Astrocyte (in vitro differentiated cells and primary cell): ENCODE measurements around the gene DAPP1. TPM values are rescaled to one million over a fixed set of nuclear protein-coding genes. Genes with fewer than 3 reads are reported as not detected.

ENCODE experiments used
- DNase-seq: peaks from one replicate; pipeline ENCODE4 v3.0.0-alpha.2; 2010; ENCODE audit warnings: low read depth
- FAIRE-seq: peaks from 2 replicates; lab custom pipeline; 2011; peaks lifted over from hg19 to GRCh38; lab: Jason Lieb, UNC
- H2AFZ ChIP-seq: 2 replicates; pipeline ENCODE4 v1.6.0; 2012; ENCODE audit warnings: low read depth, low read length, inconsistent platforms
- H3K27ac ChIP-seq: 2 replicates; pipeline ENCODE4 v1.5.1; 2011; ENCODE audit warnings: low read depth, low read length, inconsistent platforms
- H3K27me3 ChIP-seq: 2 replicates; pipeline ENCODE4 v1.6.0; 2011; ENCODE audit warnings: low read length, inconsistent platforms; ENCODE audit not compliant: insufficient read depth
- H3K36me3 ChIP-seq: 2 replicates; pipeline ENCODE4 v1.5.1; 2011; ENCODE audit warnings: low read length, inconsistent platforms; ENCODE audit not compliant: insufficient read depth
- H3K4me1 ChIP-seq: 2 replicates; pipeline ENCODE4 v1.5.1; 2011; ENCODE audit warnings: low read length, inconsistent platforms; ENCODE audit not compliant: insufficient read depth
- H3K4me2 ChIP-seq: 2 replicates; pipeline ENCODE4 v1.6.0; 2012; ENCODE audit warnings: low read length, inconsistent platforms
- H3K4me3 ChIP-seq: 2 replicates; pipeline ENCODE4 v1.5.1; 2011; ENCODE audit warnings: low read depth, mild to moderate bottlenecking, low read length, inconsistent platforms; ENCODE audit not compliant: insufficient read depth
- H3K79me2 ChIP-seq: 2 replicates; pipeline ENCODE4 v1.6.0; 2012; ENCODE audit warnings: mild to moderate bottlenecking, low read length, inconsistent platforms; ENCODE audit not compliant: insufficient read depth
- H3K9ac ChIP-seq: 2 replicates; pipeline ENCODE4 v1.6.0; 2012; ENCODE audit warnings: mild to moderate bottlenecking, low read length, inconsistent platforms
- H3K9me3 ChIP-seq: 2 replicates; pipeline ENCODE4 v1.5.1; 2012; ENCODE audit warnings: low read depth, mild to moderate bottlenecking, low read length, inconsistent platforms; ENCODE audit not compliant: insufficient read depth
- H4K20me1 ChIP-seq: 2 replicates; pipeline ENCODE4 v1.6.0; 2012; ENCODE audit warnings: low read length, inconsistent platforms; ENCODE audit not compliant: insufficient read depth
- H3K27ac Mint-ChIP-seq: one replicate; pipeline ENCODE4 v1.8.0; 2021; ENCODE audit warnings: mild to moderate bottlenecking, mixed read lengths; ENCODE audit not compliant: unreplicated experiment
- H3K27me3 Mint-ChIP-seq: one replicate; pipeline ENCODE4 v1.8.0; 2021; ENCODE audit warnings: low read depth, mixed read lengths; ENCODE audit not compliant: unreplicated experiment
- H3K36me3 Mint-ChIP-seq: one replicate; pipeline ENCODE4 v1.8.0; 2021; ENCODE audit warnings: low read depth, mixed read lengths; ENCODE audit not compliant: unreplicated experiment
- H3K4me1 Mint-ChIP-seq: one replicate; pipeline ENCODE4 v1.8.0; 2021; ENCODE audit warnings: low read depth, mixed read lengths; ENCODE audit not compliant: unreplicated experiment
- H3K4me3 Mint-ChIP-seq: one replicate; pipeline ENCODE4 v1.8.0; 2021; ENCODE audit warnings: mild to moderate bottlenecking, moderate library complexity, mixed read lengths; ENCODE audit not compliant: unreplicated experiment
- H3K9me3 Mint-ChIP-seq: one replicate; pipeline ENCODE4 v1.8.0; 2021; ENCODE audit warnings: mild to moderate bottlenecking, mixed read lengths; ENCODE audit not compliant: unreplicated experiment
- CTCF ChIP-seq: IDR thresholded peaks from 2 replicates; pipeline ENCODE4 v1.5.1; 2011; ENCODE audit warnings: low read depth, mild to moderate bottlenecking, inconsistent platforms, low read length, moderate library complexity; ENCODE audit not compliant: insufficient read depth
- EZH2 ChIP-seq: IDR thresholded peaks from 2 replicates; pipeline ENCODE4 v1.6.1; 2012; ENCODE audit warnings: mild to moderate bottlenecking, low read length, inconsistent platforms; ENCODE audit not compliant: insufficient read depth
- total RNA-seq: library from RNA; stranded (reverse); gene quantifications from 2 replicates; pipeline ENCODE4 v1.2.1, GENCODE V29; 2021

The DAPP1 gene
- total RNA-seq, 1 donor from 2014 or later, result 0.59 TPM

DNA sequence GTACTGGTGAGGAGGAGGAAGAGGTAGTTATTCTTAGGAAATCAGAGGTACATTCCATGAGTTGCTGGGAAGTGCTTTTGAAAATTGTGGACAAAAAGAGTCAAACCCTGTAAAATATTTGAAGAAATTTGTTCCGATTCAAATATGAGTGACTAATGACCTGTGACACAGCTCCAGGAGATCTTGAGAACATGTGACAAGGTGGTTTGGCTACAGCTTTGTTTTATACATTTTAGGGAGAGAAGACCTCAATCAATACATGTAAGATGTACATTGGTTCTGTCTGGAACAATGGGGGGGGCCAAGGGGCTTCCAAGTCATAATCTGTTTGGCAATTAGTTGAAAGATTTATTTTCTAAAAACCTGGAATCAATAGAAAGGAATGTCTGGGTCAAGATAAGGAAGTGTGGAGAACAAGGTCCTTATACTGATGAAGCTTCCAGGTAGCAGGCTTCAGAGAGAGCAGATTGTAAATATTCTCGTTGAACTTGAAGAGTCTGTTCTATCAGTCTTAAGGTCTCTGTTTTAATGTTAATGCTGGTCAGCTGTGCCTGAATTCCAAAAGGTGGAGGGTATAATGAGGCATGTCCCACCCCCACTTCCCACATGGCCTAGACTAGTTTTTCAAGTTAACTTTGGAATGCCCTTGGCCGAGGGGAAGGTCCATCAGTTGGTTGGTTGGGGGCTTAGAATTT, 15.5 kb upstream of the DAPP1 start:
- no peaks in the 10 kb centered on the region for H4K20me1 ChIP-seq
- no peak overlapping the region for H3K4me2 ChIP-seq
- H3K4me1 ChIP-seq, result no peaks in the 10 kb centered on the region
- Mint-ChIP-seq H3K4me1 (no peaks in the 10 kb centered on the region), H3K36me3 (no peaks in the 10 kb centered on the region), H3K4me3 (no peak overlapping the region), H3K9me3 (no peaks in the 10 kb centered on the region), H3K27me3 (peaks cover 2% of the 10 kb centered on the region), H3K27ac (no peak overlapping the region)
- FAIRE-seq (no peak), DNase-seq (no peak)
- H3K9me3 ChIP-seq, result no peaks in the 10 kb centered on the region
- H3K4me3 ChIP-seq, result no peak overlapping the region
- TF ChIP-seq CTCF (no peak), EZH2 (no peak)
- H2AFZ ChIP-seq, result no peak overlapping the region
- no peaks in the 10 kb centered on the region for H3K36me3 ChIP-seq
- no peak overlapping the region for H3K27ac ChIP-seq
- no peak overlapping the region for H3K9ac ChIP-seq
- no peaks in the 10 kb centered on the region for H3K27me3 ChIP-seq
- no peaks in the 10 kb centered on the region for H3K79me2 ChIP-seq

- H3K27me3 ChIP-seq, result peaks cover under 1% of the 10 kb centered on the region
- H3K27ac Mint-ChIP-seq, result no peak overlapping the region
- H3K9ac ChIP-seq, result no peak overlapping the region
- H3K9me3 Mint-ChIP-seq, result no peaks in the 10 kb centered on the region
- no peak overlapping the region for H2AFZ ChIP-seq
- no peaks in the 10 kb centered on the region for H3K36me3 Mint-ChIP-seq
- TF ChIP-seq CTCF (no peak), EZH2 (no peak)
- no peak for DNase-seq
- H3K36me3 ChIP-seq, result no peaks in the 10 kb centered on the region
- no peaks in the 10 kb centered on the region for H3K27me3 Mint-ChIP-seq
- FAIRE-seq, result no peak
- H3K4me1 ChIP-seq, result no peaks in the 10 kb centered on the region
- no peaks in the 10 kb centered on the region for H4K20me1 ChIP-seq
- no peaks in the 10 kb centered on the region for H3K79me2 ChIP-seq
- H3K4me3 Mint-ChIP-seq, result no peak overlapping the region
- H3K27ac ChIP-seq, result no peak overlapping the region
- no peaks in the 10 kb centered on the region for H3K9me3 ChIP-seq
- no peaks in the 10 kb centered on the region for H3K4me1 Mint-ChIP-seq
- H3K4me3 ChIP-seq, result no peak overlapping the region
- H3K4me2 ChIP-seq, result no peak overlapping the region
Measured at GRCh38 chr4:99803566-99804101, 13.0 kb upstream of the DAPP1 start.

GRCh38 chr4:99806545-99806944, 10.1 kb upstream of the DAPP1 start:
- Histone ChIP-seq H3K27ac (no peak overlapping the region), H3K27me3 (peaks cover 4% of the 10 kb centered on the region), H2AFZ (no peak overlapping the region), H3K4me2 (no peak overlapping the region), H3K79me2 (no peaks in the 10 kb centered on the region), H3K4me3 (no peak overlapping the region), H4K20me1 (no peaks in the 10 kb centered on the region), H3K9me3 (no peaks in the 10 kb centered on the region), H3K4me1 (no peaks in the 10 kb centered on the region), H3K9ac (no peak overlapping the region), H3K36me3 (no peaks in the 10 kb centered on the region)
- Mint-ChIP-seq H3K4me1 (peaks cover 22% of the 10 kb centered on the region), H3K27me3 (no peaks in the 10 kb centered on the region), H3K36me3 (no peaks in the 10 kb centered on the region), H3K27ac (no peak overlapping the region), H3K4me3 (no peak overlapping the region), H3K9me3 (no peaks in the 10 kb centered on the region)
- no peak for TF ChIP-seq CTCF
- TF ChIP-seq EZH2, result no peak
- FAIRE-seq, result no peak
- no peak for DNase-seq
